ENCODE measurements around the gene CA14.

GRCh38 chr1:150256554-150257341, 826 bp upstream of the CA14 start:
- no peak for TF ChIP-seq CTCF (IDR thresholded peaks at IDR 0.05)
- no peak for TF ChIP-seq POLR2AphosphoS5 (IDR thresholded peaks at IDR 0.05)
- TF ChIP-seq POLR2A (IDR thresholded peaks at IDR 0.05) = no peak
